ENCODE measurements around the gene NUP153. TPM values are rescaled to one million over a fixed set of nuclear protein-coding genes. Genes with fewer than 3 reads are reported as not detected.

Gene NUP153
- total RNA-seq, 1 donor from 2014 or later, result 34.2 TPM

GRCh38 chr6:17635568-17635967 lies 71.2 kb downstream of the NUP153 start:
- H3K9me3 Mint-ChIP-seq (ENCODE audit: unreplicated experiment), result peaks cover 2% of the 10 kb centered on the region
- TF ChIP-seq, protein P1, sequence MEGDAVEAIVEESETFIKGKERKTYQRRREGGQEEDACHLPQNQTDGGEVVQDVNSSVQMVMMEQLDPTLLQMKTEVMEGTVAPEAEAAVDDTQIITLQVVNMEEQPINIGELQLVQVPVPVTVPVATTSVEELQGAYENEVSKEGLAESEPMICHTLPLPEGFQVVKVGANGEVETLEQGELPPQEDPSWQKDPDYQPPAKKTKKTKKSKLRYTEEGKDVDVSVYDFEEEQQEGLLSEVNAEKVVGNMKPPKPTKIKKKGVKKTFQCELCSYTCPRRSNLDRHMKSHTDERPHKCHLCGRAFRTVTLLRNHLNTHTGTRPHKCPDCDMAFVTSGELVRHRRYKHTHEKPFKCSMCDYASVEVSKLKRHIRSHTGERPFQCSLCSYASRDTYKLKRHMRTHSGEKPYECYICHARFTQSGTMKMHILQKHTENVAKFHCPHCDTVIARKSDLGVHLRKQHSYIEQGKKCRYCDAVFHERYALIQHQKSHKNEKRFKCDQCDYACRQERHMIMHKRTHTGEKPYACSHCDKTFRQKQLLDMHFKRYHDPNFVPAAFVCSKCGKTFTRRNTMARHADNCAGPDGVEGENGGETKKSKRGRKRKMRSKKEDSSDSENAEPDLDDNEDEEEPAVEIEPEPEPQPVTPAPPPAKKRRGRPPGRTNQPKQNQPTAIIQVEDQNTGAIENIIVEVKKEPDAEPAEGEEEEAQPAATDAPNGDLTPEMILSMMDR (IDR thresholded peaks at IDR 0.05; ENCODE audit: partially characterized antibody, unreplicated experiment), result no peak
- no peaks in the 10 kb centered on the region for H3K27me3 Mint-ChIP-seq (ENCODE audit: unreplicated experiment)
- H3K4me1 Mint-ChIP-seq (ENCODE audit: low read depth, unreplicated experiment), result peaks cover 3% of the 10 kb centered on the region
- no peaks in the 10 kb centered on the region for H3K36me3 Mint-ChIP-seq (ENCODE audit: unreplicated experiment)
- H3K4me3 Mint-ChIP-seq (ENCODE audit: unreplicated experiment), result no peak overlapping the region
- no peak overlapping the region for H3K27ac Mint-ChIP-seq (ENCODE audit: unreplicated experiment)
- no peak for DNase-seq

- H3K4me1 Mint-ChIP-seq (ENCODE audit: low read depth, unreplicated experiment), result peaks cover 3% of the 10 kb centered on the region
- no peaks in the 10 kb centered on the region for H3K27me3 Mint-ChIP-seq (ENCODE audit: unreplicated experiment)
- no peak overlapping the region for H3K27ac Mint-ChIP-seq (ENCODE audit: unreplicated experiment)
- no peaks in the 10 kb centered on the region for H3K36me3 Mint-ChIP-seq (ENCODE audit: unreplicated experiment)
- peaks cover 2% of the 10 kb centered on the region for H3K9me3 Mint-ChIP-seq (ENCODE audit: unreplicated experiment)
- TF ChIP-seq, protein P1 (IDR thresholded peaks at IDR 0.05; ENCODE audit: partially characterized antibody, unreplicated experiment), result no peak
- DNase-seq, result no peak
- H3K4me3 Mint-ChIP-seq (ENCODE audit: unreplicated experiment), result no peak overlapping the region
Observed at GRCh38 chr6:17633465-17634188, 73.1 kb downstream of the NUP153 start.

DNA sequence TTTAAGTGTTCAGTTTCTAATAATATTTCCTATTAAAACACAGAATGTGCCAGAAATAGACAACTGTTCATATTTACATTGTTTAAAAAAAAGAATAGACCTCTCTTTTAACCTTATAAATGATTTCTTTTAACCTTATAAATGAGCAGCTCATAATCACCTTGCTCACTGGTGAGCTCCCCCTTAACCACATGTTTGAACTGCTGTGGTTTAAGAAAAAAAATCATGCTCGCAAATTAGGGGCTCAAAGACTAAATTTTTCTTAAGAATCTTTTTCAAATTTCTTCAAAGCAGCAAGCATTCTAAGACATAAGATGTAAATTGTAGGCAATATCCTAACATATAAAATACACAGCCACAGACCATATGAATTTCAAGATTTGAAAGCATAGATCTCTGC lies 73.8 kb downstream of the NUP153 start:
- no peaks in the 10 kb centered on the region for H3K4me1 Mint-ChIP-seq (ENCODE audit: low read depth, unreplicated experiment)
- no peak overlapping the region for H3K4me3 Mint-ChIP-seq (ENCODE audit: unreplicated experiment)
- H3K36me3 Mint-ChIP-seq (ENCODE audit: unreplicated experiment), result no peaks in the 10 kb centered on the region
- H3K27me3 Mint-ChIP-seq (ENCODE audit: unreplicated experiment), result no peaks in the 10 kb centered on the region
- H3K9me3 Mint-ChIP-seq (ENCODE audit: unreplicated experiment), result peaks cover 2% of the 10 kb centered on the region
- H3K27ac Mint-ChIP-seq (ENCODE audit: unreplicated experiment), result no peak overlapping the region
- TF ChIP-seq, protein P1 (IDR thresholded peaks at IDR 0.05; ENCODE audit: partially characterized antibody, unreplicated experiment), result no peak
- no peak for DNase-seq

- no peaks in the 10 kb centered on the region for H3K4me1 Mint-ChIP-seq (ENCODE audit: low read depth, unreplicated experiment)
- no peak for DNase-seq
- no peaks in the 10 kb centered on the region for H3K27me3 Mint-ChIP-seq (ENCODE audit: unreplicated experiment)
- no peaks in the 10 kb centered on the region for H3K9me3 Mint-ChIP-seq (ENCODE audit: unreplicated experiment)
- TF ChIP-seq, protein P1 (IDR thresholded peaks at IDR 0.05; ENCODE audit: partially characterized antibody, unreplicated experiment), result no peak
- H3K4me3 Mint-ChIP-seq (ENCODE audit: unreplicated experiment), result no peak overlapping the region
- H3K27ac Mint-ChIP-seq (ENCODE audit: unreplicated experiment), result no peak overlapping the region
- H3K36me3 Mint-ChIP-seq (ENCODE audit: unreplicated experiment), result no peaks in the 10 kb centered on the region
Observed at GRCh38 chr6:17630511-17631073, 76.1 kb downstream of the NUP153 start.

DNA sequence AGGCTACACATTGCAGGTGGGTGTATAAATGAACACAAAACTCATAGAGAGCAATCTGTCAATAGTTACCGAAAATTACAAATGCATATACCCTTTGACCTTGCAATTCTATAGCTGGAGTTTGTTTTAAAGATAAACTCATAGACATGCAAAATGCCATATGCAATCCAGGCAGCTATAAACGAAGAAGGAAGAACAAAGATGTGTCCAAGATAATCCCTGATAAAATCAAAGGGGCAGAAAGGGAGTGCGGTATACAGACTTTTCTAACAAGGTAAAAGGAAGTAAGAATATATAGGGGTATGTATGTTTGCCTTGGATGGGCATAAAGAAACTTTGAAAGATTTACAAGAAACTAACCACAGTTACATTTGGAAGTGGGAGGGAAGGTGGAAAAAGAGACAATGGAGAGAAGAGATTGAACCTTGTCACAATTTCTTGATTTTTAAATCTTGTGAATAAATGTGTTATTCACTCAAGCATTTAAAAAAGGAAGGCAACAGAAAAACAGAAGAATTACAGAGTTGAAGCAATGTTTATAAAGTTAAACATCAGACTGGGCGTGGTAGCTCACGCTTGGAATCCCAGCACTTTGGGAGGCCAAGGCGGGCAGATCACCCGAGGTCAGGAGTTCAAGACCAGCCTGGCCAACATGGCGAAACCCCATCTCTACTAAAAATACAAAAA lies 76.8 kb downstream of the NUP153 start:
- DNase-seq, result no peak
- no peaks in the 10 kb centered on the region for H3K9me3 Mint-ChIP-seq (ENCODE audit: unreplicated experiment)
- H3K27ac Mint-ChIP-seq (ENCODE audit: unreplicated experiment), result no peak overlapping the region
- no peaks in the 10 kb centered on the region for H3K4me1 Mint-ChIP-seq (ENCODE audit: low read depth, unreplicated experiment)
- no peaks in the 10 kb centered on the region for H3K27me3 Mint-ChIP-seq (ENCODE audit: unreplicated experiment)
- TF ChIP-seq, protein P1 (IDR thresholded peaks at IDR 0.05; ENCODE audit: partially characterized antibody, unreplicated experiment), result no peak
- H3K4me3 Mint-ChIP-seq (ENCODE audit: unreplicated experiment), result no peak overlapping the region
- no peaks in the 10 kb centered on the region for H3K36me3 Mint-ChIP-seq (ENCODE audit: unreplicated experiment)

Data from glutamatergic neuron (in vitro differentiated cells).